Activated CD8-positive, alpha-beta T cell treated with anti-CD3 and anti-CD28 coated beads, Interleukin-2, amount 10 ng/mL, durations not matched to agents 7 days and 5 days (primary cell): ENCODE data around the gene SRMS. TPM values are rescaled to one million over a fixed set of nuclear protein-coding genes. Genes with fewer than 3 reads are reported as not detected.
A peak's percentile ranks its signal among the peaks of the same experiment; 100 is the strongest.

Experiments used
- ATAC-seq: fragments of 150-1000 bp; cut with Tn5 transposase; one replicate; pipeline ENCODE4 v1.10.0; 2021; ENCODE audit warnings: moderate library complexity
- CTCF ChIA-PET: fragments of 350-600 bp; sonication (Branson Sonifier 250); formaldehyde crosslinking; loops from one replicate; lab custom pipeline; 2021; ENCODE audit warnings: antibody characterized with exemption; lab: Charles Lee
- POLR2A ChIA-PET: fragments of 350-600 bp; sonication (Branson Sonifier 250); formaldehyde crosslinking; loops from one replicate; lab custom pipeline; 2021; ENCODE audit warnings: antibody characterized with exemption; lab: Charles Lee
- DNase-seq: peaks from one replicate; pipeline ENCODE4 v3.0.0-alpha.2; 2020
- H3K27ac Mint-ChIP-seq: one replicate; pipeline ENCODE4 v1.8.0; 2021; ENCODE audit warnings: mild to moderate bottlenecking, mixed read lengths
- H3K27me3 Mint-ChIP-seq: one replicate; pipeline ENCODE4 v1.8.0; 2021; ENCODE audit warnings: low read depth, mixed read lengths
- H3K36me3 Mint-ChIP-seq: one replicate; pipeline ENCODE4 v1.8.0; 2021; ENCODE audit warnings: low read depth, mixed read lengths
- H3K4me1 Mint-ChIP-seq: one replicate; pipeline ENCODE4 v1.8.0; 2021; ENCODE audit warnings: low read depth, mixed read lengths
- H3K4me3 Mint-ChIP-seq: one replicate; pipeline ENCODE4 v1.8.0; 2021; ENCODE audit warnings: mild to moderate bottlenecking, mixed read lengths
- H3K9me3 Mint-ChIP-seq: one replicate; pipeline ENCODE4 v1.8.0; 2022; ENCODE audit warnings: mixed read lengths; ENCODE audit not compliant: insufficient read depth
- total RNA-seq, 2 experiments: library from RNA; stranded (reverse); gene quantifications; one replicate each; pipeline ENCODE4 v1.2.3, GENCODE V29; 2021

SRMS gene
- total RNA-seq, 2 experiments from 2014 or later, result not detected

- ChIA-PET CTCF (no interaction called here), POLR2A (no interaction called here)
- Mint-ChIP-seq H3K36me3 (no peaks in the 10 kb centered on the region), H3K27me3 (peaks cover 25% of the 10 kb centered on the region), H3K27ac (no peak overlapping the region), H3K4me1 (peaks cover 8% of the 10 kb centered on the region), H3K4me3 (no peak overlapping the region), H3K9me3 (no peaks in the 10 kb centered on the region)
- no peak for DNase-seq
- ATAC-seq, result peak; percentile 21
These were observed 48.1 kb downstream of the SRMS start for GRCh38 chr20:63499338-63499969.

- no peaks in the 10 kb centered on the region for H3K36me3 Mint-ChIP-seq
- POLR2A ChIA-PET, result no interaction called here
- peaks cover 24% of the 10 kb centered on the region for H3K27me3 Mint-ChIP-seq
- no peak within 1 kb of the TSS for H3K4me3 Mint-ChIP-seq
- DNase-seq, result peak; percentile 39
- no peak within 1 kb of the TSS for H3K27ac Mint-ChIP-seq
- H3K4me1 Mint-ChIP-seq, result peaks cover 8% of the 10 kb centered on the region
- no peaks in the 10 kb centered on the region for H3K9me3 Mint-ChIP-seq
- ATAC-seq, result peak; percentile 57
- CTCF ChIA-PET, result no interaction called here
These were observed 48.6 kb downstream of the SRMS start, which contains the start of gene EEF1A2 for GRCh38 chr20:63498960-63499337. Gene EEF1A2 (minus strand): TSS chr20:63499083. CDS start chr20:63497763, 1,320 bp downstream.

DNA sequence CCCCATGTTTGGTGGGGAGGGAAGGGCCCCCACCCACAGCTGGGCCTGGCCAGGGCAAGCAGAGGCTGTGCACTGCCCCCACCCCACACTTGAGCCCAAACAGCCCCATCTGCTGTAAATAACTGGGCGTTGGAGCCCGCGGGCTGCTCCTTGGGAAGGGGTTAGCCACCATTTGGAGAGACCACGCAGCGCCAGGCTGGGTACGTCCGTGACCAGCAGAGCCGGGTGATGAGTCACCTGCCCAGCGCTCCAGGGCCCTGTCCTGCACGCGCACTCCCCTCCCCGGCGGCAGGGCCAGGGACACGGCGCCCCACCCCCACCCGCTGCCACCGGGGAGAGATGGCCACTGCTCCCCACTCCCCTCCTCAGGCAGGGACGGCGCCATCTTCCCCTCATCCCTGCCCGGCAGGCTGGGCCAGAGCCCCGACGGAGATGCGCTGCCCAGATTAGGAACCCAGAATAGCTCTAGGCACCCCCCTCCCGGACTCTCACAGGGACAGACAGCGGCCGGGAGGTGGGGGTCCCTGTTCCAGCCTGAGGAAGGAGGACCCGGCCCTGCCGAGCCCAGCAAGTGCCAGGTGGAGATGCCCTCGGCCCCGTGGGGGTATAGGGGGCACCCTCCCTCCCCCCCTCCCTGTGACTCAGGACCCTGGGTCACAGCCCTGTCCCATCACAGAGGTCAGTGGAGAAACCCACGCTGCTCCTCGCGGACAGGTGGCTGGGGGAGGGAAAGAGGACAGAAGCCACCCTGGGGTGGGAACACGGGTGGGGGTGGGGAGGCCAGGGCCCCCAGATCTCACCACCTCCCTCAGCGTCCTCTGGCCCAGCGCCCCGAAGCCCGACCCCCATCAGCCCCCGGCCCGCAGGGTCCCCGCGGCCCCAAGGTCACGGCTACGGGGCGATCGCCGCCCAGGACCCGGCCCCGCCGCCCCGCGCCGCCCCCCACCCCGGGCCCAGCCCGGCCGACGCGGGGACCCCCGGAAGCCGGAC is 49.3 kb downstream of the SRMS start:
- H3K9me3 Mint-ChIP-seq, result no peaks in the 10 kb centered on the region
- H3K4me3 Mint-ChIP-seq, result no peak overlapping the region
- ATAC-seq, result no peak
- ChIA-PET CTCF (interaction anchor here (1.7 kb wide), 1 partner anchor 23 kb away, joined by 13 read pairs; the partner anchor contains the start of gene PPDPF), POLR2A (interaction anchor here (0.6 to 1.0 kb wide), 2 partner anchors 23 to 265 kb away, joined by 3 read pairs; no protein-coding TSS in a partner anchor)
- peaks cover 8% of the 10 kb centered on the region for H3K4me1 Mint-ChIP-seq
- no peak for DNase-seq
- peaks cover 24% of the 10 kb centered on the region for H3K27me3 Mint-ChIP-seq
- no peaks in the 10 kb centered on the region for H3K36me3 Mint-ChIP-seq
- H3K27ac Mint-ChIP-seq, result no peak overlapping the region

DNA sequence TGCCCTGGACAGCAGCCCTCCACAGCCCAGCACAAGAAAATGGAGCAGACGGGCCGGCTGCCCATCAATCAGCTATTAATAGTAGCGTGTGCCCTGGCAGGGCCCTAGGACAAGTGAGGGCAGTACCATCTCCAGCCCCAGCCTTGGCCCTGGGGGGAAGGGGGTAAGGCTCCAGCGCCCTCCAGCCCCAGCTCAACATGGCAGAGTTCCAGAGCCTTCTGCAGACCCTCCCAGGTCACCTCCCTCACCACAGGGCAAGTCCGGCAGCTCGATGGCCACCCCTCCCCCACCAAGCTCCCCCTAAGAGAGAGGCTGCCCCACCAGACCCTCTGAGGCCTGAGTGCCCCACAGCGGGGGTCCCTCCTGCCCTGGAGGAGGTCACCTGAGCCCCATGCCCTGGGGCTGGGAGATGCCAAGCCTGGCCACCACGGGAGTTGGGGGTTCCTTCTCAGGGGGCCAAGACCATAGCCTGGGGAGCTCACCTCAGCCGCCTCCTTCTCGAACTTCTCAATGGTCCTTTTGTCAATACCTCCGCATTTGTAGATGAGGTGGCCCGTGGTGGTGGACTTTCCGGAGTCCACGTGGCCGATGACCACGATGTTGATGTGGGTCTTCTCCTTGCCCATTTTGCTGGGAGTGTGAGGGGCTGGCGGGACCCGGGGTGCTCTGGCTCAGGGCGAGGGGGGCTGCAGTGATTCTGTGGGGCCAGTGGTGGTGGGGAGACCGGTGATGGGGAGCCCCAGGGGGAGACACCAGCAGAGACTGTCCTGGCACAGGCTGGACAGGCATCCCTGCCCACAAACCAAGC is 50.2 kb downstream of the SRMS start:
- CTCF ChIA-PET, result interaction anchor here (1.0 to 2.1 kb wide), 10 partner anchors 13 to 145 kb away, joined by 3 to 13 read pairs (median 6); partner anchors contain the start of genes PPDPF and PTK6
- ATAC-seq (no peak), DNase-seq (no peak)
- no peak overlapping the region for H3K27ac Mint-ChIP-seq
- POLR2A ChIA-PET, result interaction anchor here (0.6 to 1.6 kb wide), 3 partner anchors 24 to 266 kb away, joined by 3 to 11 read pairs (median 3); partner anchors contain the start of gene PPDPF
- H3K36me3 Mint-ChIP-seq, result no peaks in the 10 kb centered on the region
- no peak overlapping the region for H3K4me3 Mint-ChIP-seq
- H3K27me3 Mint-ChIP-seq, result peaks cover 24% of the 10 kb centered on the region
- no peaks in the 10 kb centered on the region for H3K9me3 Mint-ChIP-seq
- H3K4me1 Mint-ChIP-seq, result peaks cover 8% of the 10 kb centered on the region

GRCh38 chr20:63496596-63497120 is 50.9 kb downstream of the SRMS start:
- Mint-ChIP-seq H3K4me3 (peak overlapping the region; percentile 34), H3K36me3 (no peaks in the 10 kb centered on the region), H3K4me1 (peaks cover 8% of the 10 kb centered on the region), H3K27me3 (peaks cover 24% of the 10 kb centered on the region), H3K27ac (no peak overlapping the region), H3K9me3 (no peaks in the 10 kb centered on the region)
- ChIA-PET CTCF (interaction anchor here (0.8 to 2.1 kb wide), 13 partner anchors 8 to 290 kb away, joined by 3 to 13 read pairs (median 5); partner anchors contain the start of genes PPDPF and PTK6), POLR2A (interaction anchor here (1.6 kb wide), 1 partner anchor 24 kb away, joined by 11 read pairs; the partner anchor contains the start of gene PPDPF)
- no peak for ATAC-seq
- DNase-seq, result no peak

DNA sequence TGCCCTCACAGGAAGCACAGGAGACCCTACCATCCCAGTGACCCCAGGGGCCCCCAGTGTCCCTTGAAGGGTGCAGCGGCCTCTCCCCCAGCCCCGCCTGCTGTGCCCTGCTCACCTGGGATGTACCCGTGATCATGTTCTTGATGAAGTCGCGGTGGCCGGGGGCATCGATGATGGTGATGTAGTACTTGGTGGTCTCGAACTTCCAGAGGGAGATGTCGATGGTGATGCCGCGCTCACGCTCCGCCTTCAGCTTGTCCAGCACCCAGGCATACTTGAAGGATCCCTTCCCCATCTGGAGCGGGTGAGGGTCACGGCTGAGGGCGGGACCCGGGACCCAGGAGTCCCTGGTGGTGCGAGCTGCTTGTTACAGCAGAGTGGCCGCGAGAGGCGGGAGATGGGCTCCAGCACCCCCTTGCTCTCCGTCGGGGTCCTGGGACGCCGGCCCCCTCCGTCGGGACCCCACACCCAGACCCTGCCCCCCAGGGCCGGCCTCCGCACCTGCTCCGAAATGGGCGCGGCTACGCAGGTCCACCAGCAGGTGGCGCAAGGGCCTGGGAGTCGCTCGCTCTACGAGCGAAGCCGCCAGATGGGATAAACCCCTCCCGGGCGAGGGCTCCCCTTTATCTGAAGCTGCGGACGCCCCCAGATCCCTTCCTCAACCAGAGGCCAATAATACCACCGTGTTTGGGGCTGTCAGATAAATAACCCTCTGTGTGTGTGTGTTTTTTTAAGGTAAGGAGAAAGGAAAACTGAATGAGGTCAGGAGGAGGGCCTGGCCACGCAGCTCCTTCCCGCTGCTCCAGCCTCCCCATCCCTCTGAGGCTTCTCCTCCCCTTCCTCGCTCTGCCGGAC is 51.6 kb downstream of the SRMS start:
- ChIA-PET CTCF (interaction anchor here (0.7 to 2.1 kb wide), 14 partner anchors 9 to 290 kb away, joined by 3 to 13 read pairs (median 5); partner anchors contain the start of genes PPDPF and PTK6), POLR2A (interaction anchor here (0.7 to 1.6 kb wide), 2 partner anchors 25 to 132 kb away, joined by 3 to 11 read pairs; partner anchors contain the start of gene PPDPF)
- Mint-ChIP-seq H3K4me3 (peak overlapping the region; percentile 34), H3K27ac (no peak overlapping the region), H3K4me1 (peaks cover 8% of the 10 kb centered on the region), H3K36me3 (no peaks in the 10 kb centered on the region), H3K27me3 (peaks cover 21% of the 10 kb centered on the region), H3K9me3 (no peaks in the 10 kb centered on the region)
- ATAC-seq, result peak; percentile 70
- DNase-seq, result peak; percentile 78

DNA sequence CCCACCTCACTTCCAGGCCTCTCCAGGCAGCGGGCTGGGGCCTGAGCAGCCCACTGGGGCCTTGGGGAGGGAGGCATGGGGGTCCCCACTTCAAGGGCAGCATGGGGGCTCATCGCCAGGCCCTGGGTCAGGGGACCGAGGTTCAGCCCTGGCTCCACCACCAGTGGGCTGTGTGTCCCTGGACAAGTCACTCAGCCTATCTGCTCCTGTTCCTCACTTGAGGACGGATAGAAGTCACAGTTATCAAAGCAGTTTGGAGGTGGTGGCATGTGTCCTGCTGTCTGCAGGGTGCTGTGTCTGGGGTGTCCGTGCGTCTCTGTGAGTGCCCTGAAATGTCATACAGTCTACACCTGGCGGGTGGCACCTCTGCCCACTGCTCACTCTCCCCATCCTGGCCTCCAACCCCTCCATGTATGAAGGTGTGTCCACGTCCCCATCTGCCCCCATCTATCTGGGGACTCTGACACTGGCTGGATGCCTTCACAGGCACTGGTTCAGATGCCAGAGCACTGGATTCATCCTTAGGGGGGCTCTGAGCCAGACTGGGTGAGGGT is 52.3 kb downstream of the SRMS start:
- Mint-ChIP-seq H3K4me3 (no peak overlapping the region), H3K27ac (no peak overlapping the region), H3K27me3 (peaks cover 17% of the 10 kb centered on the region), H3K36me3 (no peaks in the 10 kb centered on the region), H3K4me1 (peaks cover 8% of the 10 kb centered on the region), H3K9me3 (no peaks in the 10 kb centered on the region)
- DNase-seq, result no peak
- ATAC-seq, result no peak
- ChIA-PET CTCF (interaction anchor here (1.4 to 2.1 kb wide), 4 partner anchors 10 to 53 kb away, joined by 5 to 7 read pairs (median 6); no protein-coding TSS in a partner anchor), POLR2A (interaction anchor here (0.7 kb wide), 1 partner anchor 131 kb away, joined by 3 read pairs; no protein-coding TSS in a partner anchor)

DNA sequence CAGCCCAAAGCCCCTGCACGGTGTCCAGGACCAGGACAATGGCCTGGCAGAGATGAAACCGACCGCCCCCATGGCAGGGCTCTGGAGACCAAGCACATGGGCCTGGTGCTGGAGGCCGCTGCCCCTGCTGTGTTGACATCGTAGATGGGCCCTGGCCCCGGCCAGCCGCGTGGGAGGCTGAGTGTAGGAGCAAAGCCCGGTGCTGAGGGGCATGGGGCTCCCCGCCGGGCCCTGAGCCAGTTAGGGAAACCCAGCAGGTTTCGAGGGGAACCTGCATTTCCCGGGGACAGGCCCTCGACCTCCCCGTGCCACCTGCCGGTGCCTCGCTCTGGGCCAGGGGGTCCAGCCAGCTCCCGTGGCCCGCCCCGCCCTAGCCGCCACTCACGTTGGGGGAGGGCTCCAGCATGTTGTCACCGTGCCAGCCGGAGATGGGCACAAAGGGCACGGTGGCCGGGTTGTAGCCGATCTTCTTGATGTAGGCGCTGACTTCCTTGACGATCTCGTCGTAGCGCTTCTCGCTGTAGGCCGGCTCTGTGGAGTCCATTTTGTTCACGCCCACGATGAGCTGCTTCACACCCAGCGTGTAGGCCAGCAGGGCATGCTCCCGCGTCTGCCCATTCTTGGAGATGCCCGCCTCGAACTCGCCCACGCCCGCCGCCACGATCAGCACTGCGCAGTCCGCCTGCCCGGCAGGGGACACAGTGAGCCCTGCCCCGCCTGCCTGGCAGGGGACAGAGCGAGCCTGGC is 53.0 kb downstream of the SRMS start:
- no peak for DNase-seq
- H3K36me3 Mint-ChIP-seq, result no peaks in the 10 kb centered on the region
- peaks cover 8% of the 10 kb centered on the region for H3K4me1 Mint-ChIP-seq
- no peak for ATAC-seq
- H3K4me3 Mint-ChIP-seq, result no peak overlapping the region
- peaks cover 13% of the 10 kb centered on the region for H3K27me3 Mint-ChIP-seq
- H3K9me3 Mint-ChIP-seq, result no peaks in the 10 kb centered on the region
- H3K27ac Mint-ChIP-seq, result no peak overlapping the region
- ChIA-PET CTCF (no interaction called here), POLR2A (no interaction called here)

DNA sequence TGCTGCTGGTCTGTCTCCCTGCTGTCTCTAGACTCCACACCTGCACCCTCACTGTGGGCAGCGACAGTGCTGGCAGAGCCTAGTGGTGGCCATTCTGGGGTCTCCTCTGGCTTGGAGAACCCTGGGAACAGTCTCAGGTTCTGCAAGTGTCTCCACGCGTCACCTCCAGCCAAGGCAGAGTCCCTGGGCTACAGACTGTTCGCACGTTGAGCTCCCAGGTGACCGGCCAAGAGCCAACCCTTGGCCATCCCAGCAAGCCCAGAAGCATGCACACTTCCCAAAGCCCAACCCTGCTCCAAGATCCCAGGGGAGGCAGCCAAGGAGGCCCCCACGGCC is 53.5 kb downstream of the SRMS start:
- H3K36me3 Mint-ChIP-seq, result no peaks in the 10 kb centered on the region
- H3K27ac Mint-ChIP-seq, result no peak overlapping the region
- ChIA-PET CTCF (no interaction called here), POLR2A (no interaction called here)
- ATAC-seq (no peak), DNase-seq (no peak)
- H3K27me3 Mint-ChIP-seq, result peaks cover 14% of the 10 kb centered on the region
- no peak overlapping the region for H3K4me3 Mint-ChIP-seq
- no peaks in the 10 kb centered on the region for H3K9me3 Mint-ChIP-seq
- peaks cover 8% of the 10 kb centered on the region for H3K4me1 Mint-ChIP-seq
